GM23248 (cell line): ENCODE data around the gene CYP4A22. TPM values are rescaled to one million over a fixed set of nuclear protein-coding genes. Genes with fewer than 3 reads are reported as not detected.
"Not testable (repeated sequence)": the region's sequence is repeated elsewhere in the genome, so short reads cannot be mapped to it uniquely, and the experiment has no call there.

Source experiments
- DNase-seq: peaks from one replicate; pipeline ENCODE4 v3.0.0-alpha.2; 2015
- H2AFZ ChIP-seq: fragments of 200-600 bp; sonication (generic); 2 replicates; pipeline ENCODE4 v1.6.1; 2016; ENCODE audit warnings: antibody characterized with exemption
- H3F3A ChIP-seq: fragments of 200-600 bp; sonication (generic); 2 replicates; pipeline ENCODE4 v1.6.1; 2016; ENCODE audit warnings: mild to moderate bottlenecking, antibody characterized with exemption, mixed run types; ENCODE audit not compliant: insufficient read depth
- H3K27ac ChIP-seq: fragments of 200-600 bp; sonication (generic); 2 replicates; pipeline ENCODE4 v1.5.1; 2016; ENCODE audit warnings: mild to moderate bottlenecking
- H3K27me3 ChIP-seq: fragments of 200-600 bp; sonication (generic); replicated peaks from 2 replicates; pipeline ENCODE4 v1.6.1; 2016; ENCODE audit warnings: mild to moderate bottlenecking; ENCODE audit not compliant: insufficient read depth
- H3K36me3 ChIP-seq: fragments of 200-600 bp; sonication (generic); 2 replicates; pipeline ENCODE4 v1.6.1; 2016; ENCODE audit warnings: low read depth, mild to moderate bottlenecking
- H3K4me1 ChIP-seq: fragments of 200-600 bp; sonication (generic); 2 replicates; pipeline ENCODE4 v1.6.1; 2016; ENCODE audit warnings: mild to moderate bottlenecking; ENCODE audit not compliant: insufficient read depth
- H3K4me2 ChIP-seq: fragments of 200-600 bp; sonication (generic); one replicate; pipeline ENCODE4 v1.6.1; 2016; ENCODE audit warnings: mild to moderate bottlenecking; ENCODE audit not compliant: unreplicated experiment
- H3K4me3 ChIP-seq: fragments of 200-600 bp; sonication (generic); 2 replicates; pipeline ENCODE4 v1.5.1; 2016; ENCODE audit warnings: mild to moderate bottlenecking
- H3K79me2 ChIP-seq: fragments of 200-600 bp; sonication (generic); 2 replicates; pipeline ENCODE4 v1.6.1; 2016; ENCODE audit warnings: mild to moderate bottlenecking; ENCODE audit not compliant: insufficient read depth
- H3K9ac ChIP-seq: fragments of 200-600 bp; sonication (generic); 2 replicates; pipeline ENCODE4 v1.6.1; 2016; ENCODE audit warnings: mild to moderate bottlenecking
- H3K9me2 ChIP-seq: fragments of 200-600 bp; sonication (generic); 2 replicates; pipeline ENCODE4 v1.6.1; 2016; ENCODE audit warnings: mixed run types, mild to moderate bottlenecking, moderate library complexity; ENCODE audit not compliant: insufficient read depth
- H3K9me3 ChIP-seq: fragments of 200-600 bp; sonication (generic); one replicate; pipeline ENCODE4 v1.6.1; 2017; ENCODE audit warnings: low read depth
- H4K20me1 ChIP-seq: fragments of 200-600 bp; sonication (generic); 2 replicates; pipeline ENCODE4 v1.6.0; 2016; ENCODE audit not compliant: insufficient read depth
- EZH2 ChIP-seq: fragments of 200-600 bp; sonication (generic); IDR thresholded peaks from 2 replicates; pipeline ENCODE4 v1.6.1; 2018; ENCODE audit warnings: antibody characterized with exemption, mild to moderate bottlenecking; ENCODE audit not compliant: insufficient read depth, poor library complexity, severe bottlenecking
- EZH2phosphoT487 ChIP-seq: fragments of 200-600 bp; sonication (generic); IDR thresholded peaks from 2 replicates; pipeline ENCODE4 v1.6.1; 2018; ENCODE audit warnings: antibody characterized with exemption, moderate library complexity, mild to moderate bottlenecking, low read depth; ENCODE audit not compliant: insufficient read depth
- WGBS, 2 experiments: methylation state at CpG; one replicate each; pipeline ENCODE4 v1.1.6; 2015 to 2017; ENCODE audit warnings: low lambda C conversion rate in 2 of 2, low coverage in 1 of 2; ENCODE audit errors: missing lambda C conversion rate in 2 of 2; 5-methylcytosine and 5-hydroxymethylcytosine counted together
- in situ Hi-C: fragments of 300-500 bp; cut with MboI; formaldehyde crosslinking; loops from 2 replicates; pipeline ENCODE4 v1.15.0; 2020
- polyA plus RNA-seq: library from polyadenylated mRNA; unstranded; fragments of >200 nt; fragmentation: Nextera tagmentation; extraction: Ambion mirVana; gene quantifications from 2 replicates; pipeline ENCODE4 v1.2.1, GENCODE V29; 2016
- total RNA-seq: library from RNA; depleted of rRNA; stranded (reverse); fragments of >200 nt; shearing (Covaris generic); gene quantifications from 2 replicates; pipeline ENCODE4 v1.2.3, GENCODE V29; 2014

CYP4A22 gene
- total and polyA plus RNA-seq, 2 experiments from 2014 or later: not detected

DNA sequence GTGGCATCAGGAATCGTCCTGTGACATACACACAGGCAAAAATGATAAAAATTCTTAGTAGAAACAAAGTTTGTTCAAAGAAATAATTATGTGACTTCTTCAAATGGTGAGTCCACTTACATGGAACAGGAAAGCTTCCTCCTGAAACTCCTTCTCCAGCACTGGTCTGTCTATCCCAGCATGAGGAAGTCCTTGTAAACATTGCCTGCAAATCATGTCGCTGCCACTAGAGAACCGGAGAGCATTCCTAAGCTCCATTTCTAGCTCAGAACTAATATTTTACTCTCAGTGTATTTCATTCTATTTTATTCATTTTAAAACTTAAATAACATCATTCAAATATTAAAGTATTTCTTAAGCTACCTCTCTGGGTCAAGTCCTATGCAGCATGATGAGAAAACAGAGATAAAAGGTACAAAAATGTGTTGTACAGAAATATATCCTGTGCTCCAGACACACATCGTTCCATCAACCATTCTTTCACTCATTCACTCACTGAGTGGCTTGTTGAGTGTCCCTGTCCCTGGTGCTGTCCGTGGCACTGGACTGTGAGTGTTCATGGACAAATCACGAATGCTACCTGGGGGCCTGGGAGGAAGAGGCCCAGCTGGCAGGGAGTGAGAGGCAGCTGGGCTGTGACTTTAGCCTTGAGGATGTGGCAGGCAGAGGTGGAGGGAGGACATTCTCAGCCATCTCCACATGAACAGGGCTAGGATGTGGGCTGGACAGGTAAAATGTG is 10.0 kb downstream of the CYP4A22 start:
- Histone ChIP-seq H3K4me1 (no peaks in the 10 kb centered on the region), H3K79me2 (no peaks in the 10 kb centered on the region), H3K9me2 (no peaks in the 10 kb centered on the region), H3K36me3 (no peaks in the 10 kb centered on the region), H3K4me3 (no peak overlapping the region), H4K20me1 (no peaks in the 10 kb centered on the region), H3K27ac (no peak overlapping the region), H3K27me3 (no peaks in the 10 kb centered on the region), H3K9me3 (no peaks in the 10 kb centered on the region), H3K4me2 (no peak overlapping the region), H3K9ac (no peak overlapping the region), H3F3A (no peaks in the 10 kb centered on the region), H2AFZ (no peak overlapping the region)
- 16 to 18% methylated on average over 6 of the region's 6 CpGs for WGBS, 2 experiments
- no peak for DNase-seq
- no peak for TF ChIP-seq EZH2
- TF ChIP-seq EZH2phosphoT487: no peak
- in situ Hi-C loops: no loop called here

DNA sequence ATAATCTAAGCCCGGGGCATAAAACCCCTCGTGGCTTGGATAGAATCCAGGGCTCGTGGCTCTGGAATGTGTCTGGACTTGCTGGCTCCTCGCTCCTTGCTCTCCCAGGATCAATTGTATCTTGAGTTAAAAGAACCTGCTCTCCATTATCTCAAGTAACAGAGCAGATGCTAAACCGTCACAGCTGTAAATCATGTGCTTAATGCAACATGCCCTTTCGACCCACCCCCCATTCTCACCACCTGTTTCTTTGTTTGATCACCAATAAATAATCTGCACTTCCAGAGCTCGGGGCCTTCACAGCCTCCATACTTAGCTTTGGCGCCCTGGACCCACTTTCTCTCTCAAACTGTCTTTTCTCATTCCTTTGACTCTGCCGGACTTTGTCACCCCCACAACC is 11.9 kb downstream of the CYP4A22 start:
- DNase-seq, H3K4me2 ChIP-seq, H3K27ac ChIP-seq, H3K79me2 ChIP-seq, H3K36me3 ChIP-seq, H3K9ac ChIP-seq, H3K9me2 ChIP-seq, H3K4me3 ChIP-seq, in situ Hi-C loops, H3K9me3 ChIP-seq, H4K20me1 ChIP-seq, H3K27me3 ChIP-seq, H3F3A ChIP-seq, H2AFZ ChIP-seq, H3K4me1 ChIP-seq: not testable (repeated sequence)
- 8% methylated on average over 9 of the region's 9 CpGs for WGBS, 2 experiments

- DNase-seq, H3K4me3 ChIP-seq, H4K20me1 ChIP-seq, H3F3A ChIP-seq, H3K79me2 ChIP-seq, H3K9me2 ChIP-seq, H3K27me3 ChIP-seq, H3K4me2 ChIP-seq, in situ Hi-C loops, H3K4me1 ChIP-seq, H3K9ac ChIP-seq, H2AFZ ChIP-seq, H3K36me3 ChIP-seq, H3K9me3 ChIP-seq, H3K27ac ChIP-seq: not testable (repeated sequence)
These were observed 19.2 kb downstream of the CYP4A22 start for GRCh38 chr1:47156457-47156856.

DNA sequence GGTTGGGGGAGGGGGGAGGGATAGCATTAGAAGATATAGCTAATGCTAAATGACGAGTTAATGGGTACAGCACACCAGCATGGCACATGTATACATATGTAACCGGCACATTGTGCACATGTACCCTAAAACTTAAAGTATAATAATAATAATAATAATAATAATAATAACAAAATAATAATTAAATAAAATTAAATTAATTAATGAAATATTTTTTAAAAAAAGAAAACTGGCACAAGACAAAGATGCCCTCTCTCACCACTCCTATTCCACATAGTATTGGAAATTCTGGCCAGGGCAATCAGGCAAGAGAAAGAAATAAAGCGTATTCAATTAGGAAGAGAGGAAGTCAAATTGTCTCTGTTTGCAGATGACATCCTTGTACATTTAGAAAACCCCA is 20.7 kb downstream of the CYP4A22 start:
- H3K36me3 ChIP-seq, H3K4me1 ChIP-seq, H3K4me2 ChIP-seq, H2AFZ ChIP-seq, H3K27ac ChIP-seq, in situ Hi-C loops, H3K4me3 ChIP-seq, H3K9me3 ChIP-seq, H3K79me2 ChIP-seq, H3K27me3 ChIP-seq, H3K9me2 ChIP-seq, H3F3A ChIP-seq, H3K9ac ChIP-seq, H4K20me1 ChIP-seq, DNase-seq: not testable (repeated sequence)
- WGBS, 2 experiments: 56 to 80% methylated on average over 1 to 3 of the region's 3 CpGs

GRCh38 chr1:47160716-47161115 is 23.5 kb downstream of the CYP4A22 start:
- no peaks in the 10 kb centered on the region for H3K27me3 ChIP-seq
- no peaks in the 10 kb centered on the region for H3K9me2 ChIP-seq
- H3F3A ChIP-seq: no peaks in the 10 kb centered on the region
- H3K4me3 ChIP-seq: no peak overlapping the region
- DNase-seq: no peak
- H3K79me2 ChIP-seq: no peaks in the 10 kb centered on the region
- H3K4me2 ChIP-seq: no peak overlapping the region
- no peak overlapping the region for H3K27ac ChIP-seq
- in situ Hi-C loops: no loop called here
- no peak for TF ChIP-seq EZH2phosphoT487
- H3K9me3 ChIP-seq: no peaks in the 10 kb centered on the region
- no peak overlapping the region for H2AFZ ChIP-seq
- H3K9ac ChIP-seq: no peak overlapping the region
- H3K36me3 ChIP-seq: no peaks in the 10 kb centered on the region
- no peaks in the 10 kb centered on the region for H3K4me1 ChIP-seq
- H4K20me1 ChIP-seq: no peaks in the 10 kb centered on the region
